D341Med (cell line): ENCODE data around the gene GGT6.

Source experiments
- DNase-seq: peaks from one replicate; pipeline ENCODE4 v3.0.0; 2012; ENCODE audit warnings: low spot score

GGT6 gene

DNA sequence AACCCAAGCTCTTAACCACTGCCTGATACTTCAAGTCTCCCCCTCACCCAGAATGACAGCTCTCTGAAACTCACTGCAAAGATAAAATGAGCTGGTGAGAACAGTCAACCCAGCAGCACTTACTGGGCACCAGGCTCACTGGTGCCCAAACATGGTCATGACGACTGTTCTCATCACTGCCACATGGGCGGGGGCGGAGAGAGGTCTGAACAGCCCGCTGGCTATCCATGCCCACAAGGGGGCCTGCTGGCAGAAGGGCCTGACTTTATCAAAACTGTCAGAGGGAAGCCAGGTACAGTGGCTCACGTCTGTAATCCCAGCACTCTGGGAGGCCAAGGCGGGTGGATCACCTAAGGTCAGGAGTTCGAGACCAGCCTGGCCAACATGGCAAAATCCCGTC, 9.2 kb downstream of the GGT6 start:
- DNase-seq: no peak

DNA sequence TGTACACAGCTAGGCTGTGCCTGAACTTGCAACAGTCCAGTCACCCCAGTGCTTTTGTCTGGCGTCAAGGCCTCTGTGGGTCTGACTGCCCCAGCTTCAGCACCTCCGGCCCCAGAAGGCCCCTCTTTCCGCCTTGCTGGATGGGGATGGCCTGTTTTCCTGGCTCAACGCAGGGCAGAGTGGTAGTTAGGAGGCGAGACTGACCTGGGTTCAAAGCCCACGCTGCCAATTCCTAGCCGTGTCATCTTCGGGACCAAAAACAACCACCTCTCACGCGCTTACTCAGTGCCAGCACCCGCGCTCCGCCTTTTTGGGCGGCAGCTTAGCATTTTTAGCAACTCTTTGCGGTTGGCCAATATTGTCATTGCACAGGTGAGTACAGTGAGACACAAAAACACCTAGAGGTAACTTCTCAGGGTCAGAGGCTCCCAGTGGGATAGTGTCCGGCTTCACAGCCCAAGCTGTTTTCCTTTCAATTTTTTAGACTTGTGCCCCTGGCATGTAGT, 9.8 kb downstream of the GGT6 start:
- DNase-seq: no peak

DNA sequence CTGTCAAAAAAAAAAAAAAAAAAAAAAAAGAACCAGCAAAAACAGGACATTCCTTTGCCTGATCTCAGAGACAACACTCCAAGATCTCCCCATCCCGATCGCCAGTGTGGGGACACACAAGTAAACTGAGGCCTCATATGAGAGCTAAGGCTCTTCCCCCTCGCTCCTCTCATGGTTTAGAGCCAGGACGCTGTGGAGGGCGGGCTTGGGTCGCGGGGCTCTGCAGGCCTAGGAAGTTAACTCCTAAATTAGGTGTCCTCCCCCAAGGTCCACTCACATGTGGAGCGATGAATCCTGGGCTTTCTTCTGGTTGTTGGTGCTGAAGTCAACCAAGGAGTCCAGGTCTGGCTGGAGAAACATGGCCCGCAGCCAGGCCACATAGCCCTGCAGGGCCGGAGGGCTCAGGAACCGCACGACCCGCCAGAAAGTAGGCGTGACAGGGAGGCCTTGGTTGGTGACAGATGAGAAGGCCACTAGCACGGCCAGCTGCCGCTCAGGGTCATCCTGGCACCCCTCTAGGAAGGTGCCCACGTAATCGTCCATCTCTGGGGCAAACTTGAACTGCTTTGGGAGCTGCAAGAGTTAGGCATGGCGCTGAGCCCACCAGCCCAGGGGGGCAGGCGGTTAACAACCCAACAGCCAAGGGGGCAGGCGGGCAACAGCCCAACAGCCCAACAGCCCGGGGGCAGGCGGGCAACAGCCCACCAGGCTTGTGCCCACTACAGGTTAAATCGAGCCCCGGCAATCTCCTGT, 10.4 kb downstream of the GGT6 start:
- no peak for DNase-seq

- no peak for DNase-seq
These were observed 11.5 kb downstream of the GGT6 start for GRCh38 chr17:4548721-4549531.

GRCh38 chr17:4548061-4548461, 12.3 kb downstream of the GGT6 start:
- DNase-seq: no peak

- DNase-seq: no peak
These were observed 13.1 kb downstream of the GGT6 start for GRCh38 chr17:4547118-4547906.

DNA sequence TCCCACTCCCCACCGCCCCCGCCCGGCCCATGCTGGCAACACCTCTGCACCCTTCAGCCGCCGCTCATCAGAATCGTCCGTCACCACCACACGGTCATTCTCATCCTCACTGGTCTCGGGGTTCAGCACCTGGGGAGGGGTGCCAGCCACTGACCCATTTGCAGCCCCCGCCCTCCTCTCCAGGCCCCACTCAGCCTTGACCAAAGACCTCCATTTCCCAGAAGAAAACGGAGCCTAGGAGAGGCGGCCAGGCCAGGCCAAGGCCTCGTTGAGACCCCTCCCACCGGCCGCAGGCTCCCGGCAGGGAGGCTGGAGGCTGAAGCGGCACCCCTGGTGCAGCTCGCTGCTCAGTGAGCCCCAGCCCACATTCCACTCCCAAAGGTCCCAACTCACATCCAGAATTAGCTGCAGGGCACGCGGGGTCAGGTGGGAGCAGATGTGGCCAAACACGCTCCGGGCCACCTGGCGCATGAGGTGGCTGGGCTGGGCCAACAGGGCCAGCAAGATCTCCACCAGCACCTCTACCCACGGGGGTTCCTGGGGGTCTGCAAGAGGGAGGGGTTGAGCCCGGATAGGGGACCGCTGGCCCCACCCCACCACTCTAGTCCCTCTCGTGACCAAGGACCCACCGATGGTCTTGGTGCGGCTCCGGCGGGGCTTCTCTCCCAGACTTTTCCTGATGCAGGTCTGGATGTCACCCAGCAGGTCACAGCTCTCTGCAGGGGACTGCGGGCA, 15.0 kb downstream of the GGT6 start:
- DNase-seq: no peak

DNA sequence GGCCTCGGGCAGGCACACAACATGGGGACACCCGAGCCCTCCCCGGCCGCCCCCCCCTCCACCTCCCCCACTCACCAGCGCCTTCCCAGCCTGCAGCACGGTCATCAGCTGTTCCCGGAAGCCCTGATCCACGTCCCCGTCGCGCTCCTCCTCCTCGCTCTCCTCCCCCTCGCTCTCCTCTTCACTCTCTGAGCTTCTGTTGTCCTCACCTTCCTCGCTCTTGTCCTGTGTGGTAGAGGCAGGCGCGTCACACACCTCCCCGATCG, 15.5 kb downstream of the GGT6 start:
- no peak for DNase-seq

GRCh38 chr17:4544135-4544950, 16.0 kb downstream of the GGT6 start:
- no peak for DNase-seq

GRCh38 chr17:4543557-4544026, 16.8 kb downstream of the GGT6 start:
- no peak for DNase-seq

DNA sequence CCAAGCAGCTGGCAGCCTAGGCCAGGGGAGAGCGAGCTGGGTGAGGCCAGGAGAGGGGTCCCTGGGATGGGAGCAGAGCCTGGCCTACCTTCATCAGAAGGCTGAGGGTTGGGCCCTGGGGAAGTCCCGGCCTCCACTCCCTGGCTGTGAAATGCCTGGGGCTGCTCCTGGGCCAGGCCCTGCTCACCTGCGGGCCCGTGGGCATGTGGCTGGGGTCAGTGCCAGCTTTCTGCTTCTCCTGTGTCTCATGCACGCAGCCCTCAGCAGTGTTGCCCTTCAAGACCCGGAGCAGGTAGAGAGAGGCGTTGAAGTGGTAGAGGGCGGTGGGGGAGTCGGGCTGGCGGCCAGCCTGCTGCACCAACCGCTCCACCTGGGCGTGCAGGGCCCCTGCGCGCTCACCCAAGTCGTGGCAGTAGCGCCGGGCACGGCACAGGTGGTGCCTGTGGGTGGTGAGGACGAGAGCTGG, 17.6 kb downstream of the GGT6 start:
- no peak for DNase-seq

DNA sequence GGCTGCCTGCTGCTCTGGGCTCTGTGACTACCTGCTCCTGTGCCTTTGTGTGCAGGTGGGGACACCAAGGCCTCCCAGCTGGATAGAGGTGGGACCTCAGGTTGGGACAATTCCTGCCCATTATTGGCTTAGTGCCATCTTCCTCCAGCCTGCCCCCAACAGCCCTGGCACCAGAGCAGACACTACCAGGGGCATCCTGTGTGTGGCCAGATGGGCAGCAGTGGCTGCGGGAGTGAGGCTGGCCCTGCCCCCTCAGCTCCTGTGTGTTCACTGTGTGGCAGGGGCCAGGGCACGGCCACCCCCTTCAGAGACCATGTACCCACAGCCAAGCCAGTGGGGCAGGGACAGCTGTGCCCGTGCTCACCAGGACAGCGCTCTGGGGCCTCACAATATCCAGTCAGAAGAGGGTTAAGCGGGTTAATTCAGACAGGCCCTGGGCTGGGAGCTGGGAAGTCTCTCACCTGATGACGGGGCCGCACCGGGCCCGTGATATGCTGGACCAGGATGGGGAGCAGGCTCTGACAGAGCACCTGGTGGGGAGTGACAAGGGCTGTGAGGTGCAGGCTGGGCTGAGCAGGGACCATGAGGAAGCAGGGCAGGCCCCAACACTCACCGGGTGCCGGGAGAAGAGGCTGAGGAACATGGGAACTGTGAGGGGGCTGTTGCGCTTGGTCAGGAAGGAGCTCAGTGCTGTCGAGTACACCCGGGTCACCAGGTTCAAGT, 18.2 kb downstream of the GGT6 start:
- no peak for DNase-seq

DNA sequence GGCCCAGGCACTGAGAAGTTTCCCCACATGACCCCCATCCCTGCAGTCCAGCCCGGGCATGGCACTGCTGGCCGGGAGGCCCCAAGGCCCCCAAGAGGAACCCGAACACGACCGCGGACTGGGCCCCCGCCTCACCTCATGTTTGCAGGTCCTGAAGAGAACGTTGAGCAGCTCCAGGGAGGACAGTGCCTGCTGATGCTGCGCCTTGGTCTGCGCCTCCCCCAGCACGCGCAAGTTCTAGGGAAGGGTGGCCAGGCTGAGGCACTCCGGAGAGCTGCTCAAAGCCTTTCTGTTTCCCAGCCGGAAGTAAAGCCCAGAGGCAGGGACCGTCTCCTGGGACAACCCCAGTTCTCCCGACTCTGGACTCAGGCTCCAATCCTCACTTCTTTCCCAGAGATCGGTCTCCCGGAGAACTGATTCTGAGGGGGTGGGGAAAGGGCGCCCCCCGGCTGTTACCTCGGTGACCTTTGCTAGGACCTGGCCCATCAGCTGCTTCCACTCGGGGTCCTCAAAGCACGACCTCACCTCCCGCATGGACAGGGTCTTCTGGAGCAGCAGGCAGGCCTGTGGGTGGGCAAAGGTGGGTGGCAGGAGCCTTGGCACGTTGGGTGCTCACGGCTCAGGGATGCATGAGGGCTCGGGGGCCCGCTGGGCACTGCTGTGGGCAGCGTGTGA, 18.9 kb downstream of the GGT6 start:
- no peak for DNase-seq

DNA sequence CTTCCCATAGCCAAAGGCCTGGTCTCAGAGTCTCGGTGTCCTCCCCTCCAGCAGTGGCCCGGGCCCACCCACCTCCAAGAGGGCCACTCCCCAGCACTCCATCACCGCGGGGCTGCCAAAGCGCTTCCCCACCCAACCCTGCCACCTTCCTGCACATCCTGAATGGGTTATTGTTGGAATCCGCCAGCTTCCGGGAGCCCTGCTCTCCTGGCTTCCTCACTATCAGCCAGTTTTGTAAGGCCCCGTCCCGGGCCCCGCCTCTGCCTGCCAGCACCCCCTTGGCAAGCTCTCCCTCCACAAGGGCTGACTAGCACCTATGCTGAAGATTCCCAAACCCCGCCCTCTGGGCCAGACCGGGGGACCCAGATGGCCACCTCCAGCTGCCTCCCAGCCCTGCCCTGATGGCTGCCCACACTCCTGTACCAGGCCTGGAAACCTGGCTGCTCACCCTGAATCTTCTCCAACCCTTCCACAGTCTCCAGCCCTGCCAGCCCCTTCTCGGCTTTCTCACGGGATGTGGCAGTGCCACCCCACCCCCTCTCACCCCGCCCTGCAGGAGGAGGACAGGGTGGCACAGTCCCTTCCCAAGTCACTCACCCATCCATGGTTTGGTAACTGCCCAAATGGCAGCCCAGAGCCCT, 19.6 kb downstream of the GGT6 start:
- no peak for DNase-seq

GRCh38 chr17:4540224-4540651, 20.1 kb downstream of the GGT6 start:
- no peak for DNase-seq

DNA sequence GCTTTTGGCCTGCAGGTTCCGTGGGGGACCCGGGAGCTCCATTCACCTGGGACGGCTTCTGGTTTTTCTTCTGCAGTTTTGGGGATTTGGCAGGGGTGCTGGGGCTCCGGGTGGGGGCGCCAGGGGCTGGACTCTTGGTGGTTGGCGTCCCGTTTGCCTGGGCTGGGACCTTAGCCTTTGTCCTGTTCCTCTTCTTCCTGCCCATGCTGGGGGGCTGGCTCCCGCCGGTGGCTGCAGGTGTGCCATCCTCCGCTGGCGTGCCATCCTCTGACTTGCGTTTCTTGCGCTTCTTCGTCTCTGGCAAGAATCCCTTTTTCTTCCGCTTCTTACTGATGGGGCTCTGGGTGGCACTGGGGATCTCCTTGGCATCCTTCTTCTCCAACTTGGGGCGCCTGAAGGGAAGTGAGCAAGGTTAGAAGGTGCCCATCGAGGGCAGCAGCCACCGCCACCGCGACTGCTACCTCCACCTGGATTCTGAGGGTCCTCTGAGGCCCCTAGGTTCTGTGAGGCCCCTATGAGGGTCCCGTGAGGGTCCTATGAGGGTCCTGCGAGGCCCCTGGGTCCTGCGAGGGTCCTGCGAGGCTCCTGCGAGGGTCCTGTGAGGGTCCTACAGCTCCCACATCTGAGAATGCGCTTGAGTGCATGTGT, 20.7 kb downstream of the GGT6 start:
- no peak for DNase-seq

- DNase-seq: no peak
These were observed 21.4 kb downstream of the GGT6 start for GRCh38 chr17:4539025-4539424.

DNA sequence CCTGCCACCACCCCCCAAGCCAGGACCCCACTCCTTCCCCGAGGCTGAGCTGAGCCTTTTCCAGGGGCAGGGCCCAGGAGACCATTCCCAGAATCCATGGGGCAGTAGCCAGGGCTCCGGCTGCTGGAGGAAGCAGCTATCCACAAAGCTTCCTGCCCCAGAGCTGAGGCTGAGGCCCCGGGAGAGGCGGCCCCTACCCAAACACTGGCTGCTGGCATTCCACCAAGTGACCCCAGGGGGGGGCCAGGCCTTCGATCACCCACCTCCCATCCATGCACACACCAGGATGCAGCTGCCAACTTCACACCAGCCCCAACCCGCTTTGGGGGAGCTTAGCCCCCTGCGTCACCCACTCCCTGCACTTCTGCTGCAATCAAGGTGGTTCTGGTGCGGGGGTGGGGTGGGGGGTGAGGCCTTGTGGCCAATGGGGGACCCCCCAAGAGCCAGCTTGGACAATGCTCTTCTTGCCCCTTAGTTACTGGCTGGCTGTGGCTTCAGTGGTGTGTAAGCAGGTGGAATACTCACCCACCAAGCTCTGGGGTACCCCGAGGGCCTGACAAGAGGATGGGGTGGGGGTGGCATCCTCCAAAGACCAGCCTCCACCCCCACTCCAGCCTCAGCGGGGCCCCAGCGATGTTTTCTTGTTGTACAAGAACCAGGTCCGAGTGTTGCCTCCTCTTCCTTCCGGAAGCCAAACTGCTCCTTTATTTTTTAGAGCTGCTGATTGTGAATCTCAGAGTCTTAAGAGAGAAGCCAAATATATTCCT, 22.0 kb downstream of the GGT6 start:
- DNase-seq: no peak
